Endothelial cell of umbilical vein (primary cell): ENCODE data around the gene SLAMF6. TPM values are rescaled to one million over a fixed set of nuclear protein-coding genes. Genes with fewer than 3 reads are reported as not detected.

ENCODE experiments used
- BruUV-seq: library from RNA; stranded (reverse); fragments of 400-500 nt; replicated peaks from 2 replicates; lab custom pipeline; 2021; lab: Mats Ljungman, UMichigan
- CTCF ChIA-PET: fragments of 300-600, 350-600 bp; sonication (Branson Sonifier 250); formaldehyde crosslinking; loops from one replicate; lab custom pipeline; 2021; ENCODE audit warnings: antibody characterized with exemption, inconsistent platforms; lab: Charles Lee
- POLR2A ChIA-PET: fragments of 300-600, 350-600 bp; sonication (Branson Sonifier 250); formaldehyde crosslinking; loops from one replicate; lab custom pipeline; 2021; ENCODE audit warnings: antibody characterized with exemption, inconsistent platforms; lab: Charles Lee
- DNase-seq: peaks from one replicate; pipeline ENCODE4 v3.0.0-alpha.2; 2011; ENCODE audit warnings: low read depth, low spot score
- FAIRE-seq: peaks from 2 replicates; lab custom pipeline; 2011; peaks lifted over from hg19 to GRCh38; lab: Jason Lieb, UNC
- H2AFZ ChIP-seq: 2 replicates; pipeline ENCODE4 v1.6.0; 2012; ENCODE audit warnings: low read depth, low read length, control low read depth, inconsistent platforms
- H3K27ac ChIP-seq: 2 replicates; pipeline ENCODE4 v1.5.1; 2011; ENCODE audit warnings: low read depth, mild to moderate bottlenecking, control low read depth, low read length, moderate library complexity; ENCODE audit not compliant: insufficient read depth
- H3K27me3 ChIP-seq, 2 experiments: 2 replicates each; pipeline versions ENCODE4 v1.6.0 to v1.6.1; 2011; ENCODE audit warnings: low read length in 2 of 2, mixed read lengths in 1 of 2; ENCODE audit not compliant: control insufficient read depth in 2 of 2, insufficient read depth in 2 of 2
- H3K36me3 ChIP-seq, 2 experiments: 2 replicates in 1 of 2; 3 replicates in 1 of 2; pipeline ENCODE4 v1.5.1; 2011; ENCODE audit warnings: low read length in 2 of 2, mild to moderate bottlenecking in 1 of 2, moderate library complexity in 1 of 2; ENCODE audit not compliant: control insufficient read depth in 2 of 2, insufficient read depth in 2 of 2; ENCODE audit errors: extremely low read depth in 1 of 2
- H3K4me1 ChIP-seq: 3 replicates; pipeline ENCODE4 v1.5.1; 2011; ENCODE audit warnings: mild to moderate bottlenecking, low read length; ENCODE audit not compliant: control insufficient read depth, insufficient read depth; ENCODE audit errors: extremely low read depth
- H3K4me2 ChIP-seq: 2 replicates; pipeline ENCODE4 v1.6.1; 2011; ENCODE audit warnings: low read length, control low read depth, mixed read lengths; ENCODE audit not compliant: insufficient read depth
- H3K4me3 ChIP-seq, 3 experiments: fragments of 200-600 bp in 1 of 3; sonication (generic), shearing (Covaris generic) in 1 of 3; replicated peaks in 1 of 3; 2 replicates each; pipeline ENCODE4 v1.5.1; 2011 to 2016; ENCODE audit warnings: control low read depth in 3 of 3, low read length in 3 of 3, mild to moderate bottlenecking in 2 of 3, inconsistent platforms in 1 of 3, low read depth in 1 of 3, moderate library complexity in 1 of 3; ENCODE audit not compliant: insufficient read depth in 1 of 3
- H3K79me2 ChIP-seq: 2 replicates; pipeline ENCODE4 v1.6.0; 2012; ENCODE audit warnings: low read length, inconsistent platforms; ENCODE audit not compliant: control insufficient read depth, insufficient read depth
- H3K9ac ChIP-seq: replicated peaks from 2 replicates; pipeline ENCODE3; 2011; ENCODE audit warnings: low read length, control low read depth; ENCODE audit not compliant: insufficient read depth; ENCODE audit errors: extremely low read depth
- H3K9me1 ChIP-seq: replicated peaks from 3 replicates; pipeline ENCODE4 v1.6.0; 2011; ENCODE audit warnings: mild to moderate bottlenecking, low read length; ENCODE audit not compliant: control insufficient read depth, insufficient read depth; ENCODE audit errors: extremely low read depth
- H3K9me3 ChIP-seq: replicated peaks from 2 replicates; pipeline ENCODE4 v1.5.1; 2012; ENCODE audit warnings: low read length, inconsistent platforms; ENCODE audit not compliant: control insufficient read depth, insufficient read depth
- H4K20me1 ChIP-seq: replicated peaks from 2 replicates; pipeline ENCODE3; 2011; ENCODE audit warnings: mild to moderate bottlenecking, low read length; ENCODE audit not compliant: control insufficient read depth, insufficient read depth; ENCODE audit errors: extremely low read depth
- EZH2 ChIP-seq: IDR thresholded peaks from 2 replicates; pipeline ENCODE4 v1.6.1; 2012; ENCODE audit warnings: borderline replicate concordance, low read depth, mild to moderate bottlenecking, moderate library complexity, low read length, inconsistent platforms; ENCODE audit not compliant: severe bottlenecking
- FOS ChIP-seq: IDR thresholded peaks from 2 replicates; pipeline ENCODE4 v1.6.1; 2011; ENCODE audit warnings: mild to moderate bottlenecking, low read length, moderate library complexity, borderline replicate concordance; ENCODE audit not compliant: insufficient read depth
- GATA2 ChIP-seq: IDR thresholded peaks from 2 replicates; pipeline ENCODE4 v1.7.0; 2011; ENCODE audit warnings: low read depth, mild to moderate bottlenecking, moderate library complexity, mixed read lengths, low read length; ENCODE audit not compliant: insufficient read length, insufficient read depth
- JUN ChIP-seq: IDR thresholded peaks from 2 replicates; pipeline ENCODE4 v1.6.1; 2011; ENCODE audit warnings: borderline replicate concordance, low read depth; ENCODE audit not compliant: insufficient read length, insufficient read depth
- MYC ChIP-seq: IDR thresholded peaks from one replicate; pipeline ENCODE4 v1.6.1; 2011; ENCODE audit warnings: mild to moderate bottlenecking, low read depth, low read length
- POLR2A ChIP-seq: IDR thresholded peaks from 2 replicates; pipeline ENCODE4 v1.6.1; 2012; ENCODE audit warnings: low read depth, mild to moderate bottlenecking, control low read depth, low read length
- POLR2AphosphoS5 ChIP-seq: IDR thresholded peaks from 2 replicates; pipeline ENCODE4 v1.6.1; 2012; ENCODE audit warnings: low read depth, mild to moderate bottlenecking, control low read depth, low read length, moderate library complexity; ENCODE audit not compliant: insufficient read depth
- dilution Hi-C: fragments of 300-500 bp; cut with MboI; formaldehyde crosslinking; loops from one replicate; pipeline ENCODE4 v1.15.0; 2019; ENCODE audit warnings: low sequenced_read_pairs; ENCODE audit not compliant: extremely low pct_ligation_motif_present
- intact Hi-C: fragments of 100-400 bp; cut with micrococcal nuclease; formaldehyde crosslinking; loops from one replicate; pipeline ENCODE4 v1.10.0; 2022
- polyA plus RNA-seq, 4 experiments: library from polyadenylated mRNA; depleted of rRNA in 3 of 4; stranded (reverse) in 3 of 4; unstranded in 1 of 4; fragments of >200 nt; gene quantifications; 2 replicates each; pipeline versions ENCODE4 v1.2.1 to v1.2.3, GENCODE V29; 2011 to 2012; ENCODE audit warnings: missing spikeins in 1 of 4
- total RNA-seq: library from RNA; stranded (reverse); gene quantifications from 2 replicates; pipeline ENCODE4 v1.2.3, GENCODE V29; 2021
- TF ChIP-seq, protein P1 (sequence below): IDR thresholded peaks from 2 replicates; pipeline ENCODE4 v1.6.1; 2011; ENCODE audit not compliant: insufficient read depth, insufficient read length
- TF ChIP-seq, protein P2 (sequence below), 2 donors: IDR thresholded peaks; 1 replicate in 1 of 2; 2 replicates in 1 of 2; pipeline ENCODE4 v1.5.1; 2011; ENCODE audit warnings: low read length in 2 of 2, mild to moderate bottlenecking in 2 of 2, moderate library complexity in 2 of 2, control low read depth in 1 of 2, inconsistent platforms in 1 of 2, low read depth in 1 of 2; ENCODE audit not compliant: insufficient read depth in 1 of 2; ENCODE audit errors: extremely low read depth in 1 of 2

SLAMF6 gene
- total and polyA plus RNA-seq, 2 donors (not counting 3 experiments of a cell fraction or from before 2014, with no cell fraction given): not detected

DNA sequence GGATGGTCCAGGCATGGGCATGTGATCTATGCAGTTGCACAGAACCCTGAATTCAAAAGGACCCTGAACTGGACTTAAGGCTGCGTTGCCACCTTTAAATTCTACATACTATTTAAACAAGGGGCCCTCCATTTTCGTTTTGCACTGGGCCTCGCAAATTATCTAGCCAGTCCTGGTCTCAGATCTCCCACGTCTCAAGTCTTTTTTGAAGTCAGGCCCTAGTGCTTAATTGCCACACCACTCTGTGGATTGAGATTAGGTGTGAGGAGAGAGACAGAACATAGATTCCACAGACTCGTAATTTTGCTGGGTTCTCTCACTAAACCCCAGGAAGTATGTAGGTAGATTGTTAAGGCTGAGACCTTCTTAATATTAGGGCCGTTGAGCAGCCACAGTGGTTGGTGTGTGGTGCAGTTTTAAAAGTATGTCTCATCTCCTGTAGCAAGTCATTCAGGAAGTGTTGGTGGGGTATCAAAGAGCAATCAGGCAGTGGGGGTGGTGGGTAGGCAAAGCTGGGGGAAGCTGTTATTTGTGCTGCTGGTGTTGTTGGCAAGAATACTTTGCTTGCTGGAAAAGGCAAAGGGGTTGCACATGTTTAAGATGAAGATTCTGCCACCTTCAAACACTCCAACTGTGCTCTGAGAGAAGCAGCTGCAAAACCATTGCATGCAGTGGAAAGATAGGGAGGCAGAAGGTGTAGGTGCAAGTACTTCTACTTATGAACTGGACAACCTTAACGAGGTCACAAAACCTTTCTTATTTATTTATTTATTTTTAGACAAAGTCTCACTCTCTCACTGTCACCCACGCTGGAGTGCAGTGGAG, 45.0 kb upstream of the SLAMF6 start:
- BruUV-seq: no TSS peak
- FAIRE-seq (no peak), DNase-seq (no peak)
- Histone ChIP-seq H3K27ac (no peak overlapping the region), H3K9ac (no peak overlapping the region), H4K20me1 (no peaks in the 10 kb centered on the region), H3K27me3 (no peaks in the 10 kb centered on the region), H3K4me3 (no peak overlapping the region), H3K9me3 (no peaks in the 10 kb centered on the region), H3K36me3 (no peaks in the 10 kb centered on the region), H2AFZ (no peak overlapping the region), H3K9me1 (no peaks in the 10 kb centered on the region), H3K4me1 (no peaks in the 10 kb centered on the region), H3K4me2 (no peak overlapping the region), H3K79me2 (no peaks in the 10 kb centered on the region)
- TF ChIP-seq POLR2A (no peak), JUN (no peak), FOS (no peak), GATA2 (no peak), POLR2AphosphoS5 (no peak), MYC (no peak), EZH2 (no peak)
- TF ChIP-seq, protein P1, sequence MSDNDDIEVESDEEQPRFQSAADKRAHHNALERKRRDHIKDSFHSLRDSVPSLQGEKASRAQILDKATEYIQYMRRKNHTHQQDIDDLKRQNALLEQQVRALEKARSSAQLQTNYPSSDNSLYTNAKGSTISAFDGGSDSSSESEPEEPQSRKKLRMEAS: no peak
- TF ChIP-seq, protein P2, sequence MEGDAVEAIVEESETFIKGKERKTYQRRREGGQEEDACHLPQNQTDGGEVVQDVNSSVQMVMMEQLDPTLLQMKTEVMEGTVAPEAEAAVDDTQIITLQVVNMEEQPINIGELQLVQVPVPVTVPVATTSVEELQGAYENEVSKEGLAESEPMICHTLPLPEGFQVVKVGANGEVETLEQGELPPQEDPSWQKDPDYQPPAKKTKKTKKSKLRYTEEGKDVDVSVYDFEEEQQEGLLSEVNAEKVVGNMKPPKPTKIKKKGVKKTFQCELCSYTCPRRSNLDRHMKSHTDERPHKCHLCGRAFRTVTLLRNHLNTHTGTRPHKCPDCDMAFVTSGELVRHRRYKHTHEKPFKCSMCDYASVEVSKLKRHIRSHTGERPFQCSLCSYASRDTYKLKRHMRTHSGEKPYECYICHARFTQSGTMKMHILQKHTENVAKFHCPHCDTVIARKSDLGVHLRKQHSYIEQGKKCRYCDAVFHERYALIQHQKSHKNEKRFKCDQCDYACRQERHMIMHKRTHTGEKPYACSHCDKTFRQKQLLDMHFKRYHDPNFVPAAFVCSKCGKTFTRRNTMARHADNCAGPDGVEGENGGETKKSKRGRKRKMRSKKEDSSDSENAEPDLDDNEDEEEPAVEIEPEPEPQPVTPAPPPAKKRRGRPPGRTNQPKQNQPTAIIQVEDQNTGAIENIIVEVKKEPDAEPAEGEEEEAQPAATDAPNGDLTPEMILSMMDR (IDR thresholded peaks at IDR 0.05; ENCODE audit: extremely low read depth in 1 of 2, insufficient read depth in 1 of 2, low read depth in 1 of 2, low read length in 2 of 2): no peak
- dilution Hi-C loops: no loop called here
- ChIA-PET CTCF (no interaction called here), POLR2A (no interaction called here)
- intact Hi-C loops: no loop called here
